HG02571 (cell line): ENCODE data around the gene MYO18A.
"Not testable (repeated sequence)": the region's sequence is repeated elsewhere in the genome, so short reads cannot be mapped to it uniquely, and the experiment has no call there.

Source experiments
- ATAC-seq: cut with Tn5 transposase; IDR thresholded peaks from one replicate; pipeline ENCODE4 v1.9.1; 2021; ENCODE audit warnings: mild to moderate bottlenecking, moderate library complexity; ENCODE audit not compliant: unreplicated experiment

The MYO18A gene

DNA sequence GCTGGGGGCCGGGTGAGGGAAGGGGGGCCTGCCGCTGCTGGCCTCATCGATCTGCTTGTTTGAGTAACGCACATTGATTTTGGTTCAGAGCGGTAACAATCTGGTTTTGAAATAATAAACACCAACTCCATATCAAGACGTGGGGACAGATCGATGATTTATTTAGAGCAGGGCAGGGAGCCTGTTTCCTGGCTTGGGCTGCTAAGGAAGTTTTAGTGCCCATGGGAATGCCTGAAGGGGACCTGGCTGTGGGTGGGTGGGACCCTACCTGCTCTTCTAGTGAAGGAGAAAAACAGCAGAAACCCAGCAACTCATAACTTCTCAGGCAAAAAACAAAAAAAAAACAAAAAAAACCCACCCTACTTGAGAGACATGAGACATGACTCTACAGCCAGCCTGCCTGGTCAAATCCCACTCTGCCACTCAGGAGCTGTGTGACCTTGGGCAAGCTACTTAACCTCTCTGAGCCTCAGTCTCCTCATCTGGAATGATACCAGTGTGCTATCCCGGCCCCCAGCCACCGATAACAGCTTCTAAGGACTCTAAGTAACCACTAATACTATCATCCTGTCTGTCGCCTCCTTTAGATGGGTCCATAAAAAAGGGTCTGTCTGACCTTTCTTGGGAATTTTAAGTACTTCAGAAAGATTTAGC is 71.2 kb downstream of the MYO18A start:
- ATAC-seq: no peak

DNA sequence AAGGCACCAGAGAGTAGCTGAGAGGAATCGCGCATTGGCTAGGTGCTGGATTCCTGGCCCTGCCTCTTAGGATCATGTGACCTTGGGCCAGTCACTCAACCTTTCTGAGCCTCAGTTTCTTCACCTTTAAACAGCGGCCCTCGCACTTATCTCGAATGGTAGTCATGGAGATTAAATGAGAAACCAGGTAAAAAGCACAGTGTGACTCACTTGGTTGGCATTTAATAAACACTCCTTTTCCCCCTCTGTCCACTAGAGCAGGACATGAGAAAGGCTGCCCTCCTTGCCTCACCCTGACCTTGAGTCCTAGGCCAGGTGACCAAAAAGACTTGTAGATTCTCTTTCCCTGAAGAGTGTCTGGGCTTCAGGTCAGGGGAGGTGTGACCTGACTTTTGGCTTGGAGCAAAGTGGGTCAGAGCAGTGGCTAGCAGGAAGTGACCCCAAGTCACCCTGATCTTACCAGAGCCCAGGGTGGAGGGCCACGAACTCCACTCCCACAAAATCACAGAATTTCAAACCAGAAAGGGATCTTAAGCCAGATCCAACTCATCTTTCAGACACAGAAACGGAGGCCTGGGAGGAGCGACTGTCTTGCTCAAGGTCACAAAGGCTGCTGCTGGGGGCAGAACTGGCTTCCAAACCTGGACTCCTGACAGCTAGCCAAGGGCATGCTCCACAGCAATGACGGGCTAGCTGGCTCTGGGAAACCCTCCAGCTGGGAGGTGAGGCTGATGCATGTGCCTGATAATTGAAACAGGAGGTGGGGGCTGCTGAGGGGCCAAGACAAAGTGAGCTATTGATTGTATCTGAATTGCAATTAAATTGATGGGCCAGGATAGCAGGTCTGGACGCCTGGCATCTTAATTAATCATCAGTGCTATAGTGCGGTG is 72.0 kb downstream of the MYO18A start:
- no peak for ATAC-seq

- ATAC-seq: no peak
Observed at GRCh38 chr17:29107084-29107483, 73.1 kb downstream of the MYO18A start.

- ATAC-seq: no peak
Observed at GRCh38 chr17:29103341-29103740, 76.9 kb downstream of the MYO18A start.

GRCh38 chr17:29102741-29103181 is 77.4 kb downstream of the MYO18A start:
- no peak for ATAC-seq

- ATAC-seq: no peak
Observed at GRCh38 chr17:29102046-29102445, 78.2 kb downstream of the MYO18A start.

DNA sequence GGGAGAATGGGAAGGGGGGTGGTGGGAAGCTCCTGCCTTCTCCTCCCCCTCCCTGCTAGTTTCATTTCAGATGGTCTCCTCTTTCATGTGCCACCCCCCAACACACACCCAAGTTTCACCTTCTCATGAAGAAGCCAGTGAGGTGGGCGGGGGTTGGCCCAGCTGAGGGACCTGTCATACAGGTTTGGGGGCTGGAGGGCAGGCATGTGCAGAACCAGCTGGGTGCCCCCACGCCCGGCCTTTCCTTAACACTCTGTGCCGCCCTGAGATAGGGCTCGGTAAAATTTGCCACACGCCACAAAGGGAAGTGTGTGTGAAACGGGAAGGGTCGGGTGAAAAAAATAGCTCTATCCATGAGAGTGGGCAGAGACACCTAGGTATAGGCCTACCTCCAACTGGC is 79.9 kb downstream of the MYO18A start:
- no peak for ATAC-seq

- no peak for ATAC-seq
Observed at GRCh38 chr17:29099527-29099926, 80.7 kb downstream of the MYO18A start.

GRCh38 chr17:29096094-29096493 is 84.1 kb downstream of the MYO18A start:
- ATAC-seq: no peak

GRCh38 chr17:29095439-29095838 is 84.8 kb downstream of the MYO18A start:
- no peak for ATAC-seq

- no peak for ATAC-seq
Observed at GRCh38 chr17:29094101-29094708, 86.0 kb downstream of the MYO18A start.

GRCh38 chr17:29093090-29093871 is 86.9 kb downstream of the MYO18A start:
- no peak for ATAC-seq

- no peak for ATAC-seq
Observed at GRCh38 chr17:29091606-29092289, 88.5 kb downstream of the MYO18A start.

- no peak for ATAC-seq
Observed at GRCh38 chr17:29090750-29091605, 89.2 kb downstream of the MYO18A start.

GRCh38 chr17:29090108-29090507 is 90.1 kb downstream of the MYO18A start:
- no peak for ATAC-seq

GRCh38 chr17:29089601-29090044 is 90.6 kb downstream of the MYO18A start:
- no peak for ATAC-seq

GRCh38 chr17:29088782-29089181 is 91.4 kb downstream of the MYO18A start:
- ATAC-seq: not testable (repeated sequence)

GRCh38 chr17:29086628-29087332 is 93.4 kb downstream of the MYO18A start:
- no peak for ATAC-seq

DNA sequence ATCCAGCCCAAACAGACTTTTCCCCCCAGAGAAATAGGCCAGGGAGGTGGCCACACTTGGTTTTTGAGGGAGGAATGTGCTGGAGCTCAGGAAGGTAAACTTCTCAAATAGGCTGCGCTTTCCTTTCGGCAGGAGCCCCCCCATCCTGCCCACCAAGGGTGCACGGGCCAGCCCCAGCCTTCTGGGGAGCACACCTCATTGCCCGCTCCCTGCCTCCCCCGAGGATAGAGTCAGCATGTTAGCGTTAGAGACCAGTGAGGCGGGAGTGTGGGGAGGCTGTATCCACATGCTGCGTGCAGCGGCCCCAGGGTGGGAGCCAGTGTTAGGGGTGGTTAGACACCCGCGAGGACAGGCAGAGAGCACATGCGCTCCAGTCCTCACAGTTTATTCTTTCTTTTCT is 95.0 kb downstream of the MYO18A start:
- ATAC-seq: no peak
